ENCODE data around the gene PTPRN2.

GRCh38 chr7:158077151-158077840, 510.3 kb downstream of the PTPRN2 start:
- no peak for TF ChIP-seq CTCF (conservative IDR thresholded peaks at IDR 0.05 in 1 of 2, IDR thresholded peaks at IDR 0.05 in 1 of 2; ENCODE audit: extremely low read depth in 1 of 2, insufficient read depth in 1 of 2, low read depth in 1 of 2, low read length in 2 of 2)
- TF ChIP-seq EZH2 (IDR thresholded peaks at IDR 0.05; ENCODE audit: borderline replicate concordance, low read length) = no peak

Data from mammary epithelial cell (primary cell).